Calu3 (cell line): Measurements from ENCODE around the gene MACF1. TPM values are rescaled to one million over a fixed set of nuclear protein-coding genes. Genes with fewer than 3 reads are reported as not detected.
"Not testable (repeated sequence)": the region's sequence is repeated elsewhere in the genome, so short reads cannot be mapped to it uniquely, and the experiment has no call there.

ENCODE experiments used
- BruUV-seq: library from RNA; stranded (reverse); fragments of 400-500 nt; replicated peaks from 2 replicates; lab custom pipeline; 2021; lab: Mats Ljungman, UMichigan
- CTCF ChIA-PET: fragments of 300-600 bp; sonication (Branson Sonifier 250); formaldehyde crosslinking; loops from one replicate; lab custom pipeline; 2022; ENCODE audit warnings: antibody characterized with exemption; lab: Charles Lee
- DNase-seq: peaks from one replicate; pipeline ENCODE4 v3.0.0; 2022
- H3K27ac Mint-ChIP-seq: one replicate; pipeline ENCODE4 v1.8.0; 2022; ENCODE audit warnings: mixed read lengths; ENCODE audit not compliant: unreplicated experiment
- H3K27me3 Mint-ChIP-seq: one replicate; pipeline ENCODE4 v1.8.0; 2022; ENCODE audit warnings: mixed read lengths; ENCODE audit not compliant: unreplicated experiment
- H3K36me3 Mint-ChIP-seq: one replicate; pipeline ENCODE4 v1.8.0; 2022; ENCODE audit warnings: mild to moderate bottlenecking, moderate library complexity, mixed read lengths; ENCODE audit not compliant: insufficient read depth, unreplicated experiment
- H3K4me1 Mint-ChIP-seq: one replicate; pipeline ENCODE4 v1.8.0; 2022; ENCODE audit warnings: mild to moderate bottlenecking, low read depth, mixed read lengths; ENCODE audit not compliant: unreplicated experiment
- H3K4me3 Mint-ChIP-seq: one replicate; pipeline ENCODE4 v1.8.0; 2022; ENCODE audit warnings: mild to moderate bottlenecking, low read depth, moderate library complexity, mixed read lengths; ENCODE audit not compliant: unreplicated experiment
- H3K9me3 Mint-ChIP-seq: one replicate; pipeline ENCODE4 v1.8.0; 2022; ENCODE audit warnings: low read depth, mixed read lengths; ENCODE audit not compliant: unreplicated experiment
- CTCF ChIP-seq: fragments of 200-600 bp; IDR thresholded peaks from one replicate; pipeline ENCODE4 v1.8.0; 2022; ENCODE audit warnings: antibody characterized with exemption; ENCODE audit not compliant: unreplicated experiment
- intact Hi-C: fragments of 100-400 bp; cut with micrococcal nuclease; formaldehyde crosslinking; loops from one replicate; pipeline ENCODE4 v1.10.0; 2022; ENCODE audit not compliant: unreplicated experiment
- total RNA-seq: library from RNA; stranded (reverse); gene quantifications from 2 replicates; pipeline ENCODE4 v1.2.3, GENCODE V29; 2022

MACF1 gene
- total RNA-seq, 1 experiment from 2014 or later: 705 TPM

GRCh38 chr1:39466413-39467107 lies 262.1 kb downstream of the MACF1 start:
- no peak for TF ChIP-seq CTCF
- no TSS peak for BruUV-seq
- CTCF ChIA-PET: no interaction called here
- no peak overlapping the region for H3K27ac Mint-ChIP-seq
- H3K9me3 Mint-ChIP-seq: no peaks in the 10 kb centered on the region
- intact Hi-C loops: no loop called here
- no peak for DNase-seq
- peaks cover 97% of the 10 kb centered on the region for H3K36me3 Mint-ChIP-seq
- H3K4me1 Mint-ChIP-seq: no peaks in the 10 kb centered on the region
- no peaks in the 10 kb centered on the region for H3K27me3 Mint-ChIP-seq
- no peak overlapping the region for H3K4me3 Mint-ChIP-seq

GRCh38 chr1:39467108-39467720 lies 262.7 kb downstream of the MACF1 start:
- intact Hi-C loops, CTCF ChIA-PET, H3K4me3 Mint-ChIP-seq, H3K27ac Mint-ChIP-seq, H3K9me3 Mint-ChIP-seq, DNase-seq, H3K4me1 Mint-ChIP-seq, H3K27me3 Mint-ChIP-seq: not testable (repeated sequence)
- peaks cover 97% of the 10 kb centered on the region for H3K36me3 Mint-ChIP-seq
- BruUV-seq: TSS peak; percentile 5

GRCh38 chr1:39469150-39469549 lies 264.7 kb downstream of the MACF1 start:
- Mint-ChIP-seq H3K27ac (no peak overlapping the region), H3K4me3 (no peak overlapping the region), H3K36me3 (peaks cover 92% of the 10 kb centered on the region), H3K4me1 (peaks cover 7% of the 10 kb centered on the region), H3K9me3 (no peaks in the 10 kb centered on the region), H3K27me3 (no peaks in the 10 kb centered on the region)
- CTCF ChIA-PET: interaction anchor here (0.5 to 0.6 kb wide), 3 partner anchors 135 to 1082 kb away, joined by 3 to 4 read pairs (median 4); no protein-coding TSS in a partner anchor
- BruUV-seq: no TSS peak
- intact Hi-C loops: no loop called here
- TF ChIP-seq CTCF: no peak
- DNase-seq: no peak

- intact Hi-C loops: no loop called here
- CTCF ChIA-PET: no interaction called here
- DNase-seq: no peak
- no peak overlapping the region for H3K27ac Mint-ChIP-seq
- peaks cover 90% of the 10 kb centered on the region for H3K36me3 Mint-ChIP-seq
- no peaks in the 10 kb centered on the region for H3K27me3 Mint-ChIP-seq
- H3K9me3 Mint-ChIP-seq: no peaks in the 10 kb centered on the region
- H3K4me1 Mint-ChIP-seq: peaks cover 7% of the 10 kb centered on the region
- BruUV-seq: no TSS peak
- H3K4me3 Mint-ChIP-seq: no peak overlapping the region
- no peak for TF ChIP-seq CTCF
These were observed 265.5 kb downstream of the MACF1 start for GRCh38 chr1:39470040-39470439.

- Mint-ChIP-seq H3K27ac (no peak overlapping the region), H3K4me3 (no peak overlapping the region), H3K9me3 (no peaks in the 10 kb centered on the region), H3K4me1 (peaks cover 7% of the 10 kb centered on the region), H3K27me3 (no peaks in the 10 kb centered on the region), H3K36me3 (peaks cover 88% of the 10 kb centered on the region)
- intact Hi-C loops: no loop called here
- TF ChIP-seq CTCF: no peak
- no peak for DNase-seq
- BruUV-seq: no TSS peak
- CTCF ChIA-PET: no interaction called here
These were observed 268.3 kb downstream of the MACF1 start for GRCh38 chr1:39472826-39473225.
